Stimulated activated CD8-positive, alpha-beta memory T cell treated with anti-CD3 and anti-CD28 coated beads, Interleukin-4, amount 100 ng/mL, for 48 hours (primary cell): ENCODE data around the gene APBA3.
"Not testable (repeated sequence)": the region's sequence is repeated elsewhere in the genome, so short reads cannot be mapped to it uniquely, and the experiment has no call there.

Source experiments
- DNase-seq: peaks from one replicate; pipeline ENCODE4 v3.0.0-alpha.2; 2020

APBA3 gene

DNA sequence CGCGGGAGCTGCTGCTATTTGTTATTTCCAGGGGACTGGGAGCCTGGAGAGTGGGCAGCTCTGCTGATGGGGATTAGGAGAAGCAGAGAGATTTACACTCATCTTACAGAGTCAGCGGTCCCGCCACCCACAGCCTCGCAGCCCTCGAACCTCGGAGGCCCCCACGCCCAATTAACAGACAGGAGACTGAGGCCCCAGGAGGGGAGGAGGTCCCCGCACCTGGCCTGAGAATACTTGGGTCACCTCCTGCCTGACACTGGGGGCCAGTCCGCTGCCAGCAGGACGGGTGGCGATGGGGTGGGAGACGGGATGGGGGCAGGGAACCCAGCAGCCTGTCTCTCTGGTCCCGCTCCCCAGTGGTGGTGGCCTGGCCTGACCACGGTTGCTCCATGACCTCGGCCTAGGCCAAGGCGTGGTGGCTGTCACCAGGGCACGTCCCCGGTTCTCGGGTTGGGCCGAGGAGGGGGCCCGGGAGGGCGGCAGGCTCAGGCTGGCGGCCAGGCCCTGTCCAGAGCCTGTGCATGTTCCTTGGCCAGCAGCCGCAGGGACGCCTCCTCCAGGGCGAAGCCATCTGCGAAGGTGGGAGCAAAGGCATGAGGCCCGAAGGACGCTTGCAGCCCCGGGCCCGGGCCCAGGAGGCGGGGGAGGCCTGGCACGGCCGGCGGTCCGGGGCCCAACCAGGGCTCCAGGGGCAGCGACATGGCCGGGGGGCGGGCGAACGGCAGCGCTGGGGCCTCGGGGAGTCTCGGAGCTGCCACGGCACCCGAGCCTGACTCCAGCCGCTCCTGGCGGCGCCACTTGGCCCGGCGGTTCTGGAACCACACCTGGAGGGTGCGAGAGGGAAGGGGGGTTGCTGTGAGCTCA lies 8.9 kb upstream of the APBA3 start:
- DNase-seq = no peak

DNA sequence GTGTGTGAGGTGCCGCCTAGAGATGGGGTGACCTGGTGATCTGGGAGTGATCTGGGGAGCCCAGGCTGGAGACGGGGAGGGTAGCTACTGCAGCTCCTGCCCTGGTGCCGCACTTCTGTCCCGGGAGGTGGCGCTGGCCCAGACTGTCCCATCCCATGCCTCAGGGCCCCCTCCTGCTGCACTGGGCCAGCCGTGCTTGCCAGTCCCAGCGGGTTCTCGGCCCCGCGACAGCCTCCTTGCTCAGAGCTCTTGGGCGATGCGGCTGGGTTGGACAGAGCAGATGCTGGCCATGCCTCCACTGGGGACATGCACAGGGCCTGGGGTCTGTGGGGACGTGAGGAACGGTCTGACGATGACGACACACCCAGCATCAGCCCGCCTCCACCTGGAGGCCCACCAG lies 8.0 kb upstream of the APBA3 start:
- no peak for DNase-seq

DNA sequence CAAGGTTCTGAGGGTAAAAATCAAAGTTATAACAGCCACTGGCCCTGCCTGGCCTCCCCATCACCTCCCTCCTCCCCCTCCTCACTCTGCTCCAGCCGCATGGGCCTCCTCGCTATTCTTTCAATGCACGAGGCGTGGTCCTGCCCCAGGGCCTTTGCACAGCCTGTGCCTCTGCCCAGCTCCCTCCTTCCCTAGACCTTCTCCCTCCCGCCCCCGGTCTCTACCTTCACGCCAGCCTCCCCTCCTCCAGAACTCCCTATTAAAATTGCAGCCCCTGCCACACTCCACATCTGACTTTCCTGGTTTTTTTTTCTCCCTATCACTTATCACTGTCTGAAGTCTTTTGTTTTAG lies 7.2 kb upstream of the APBA3 start:
- DNase-seq = no peak

DNA sequence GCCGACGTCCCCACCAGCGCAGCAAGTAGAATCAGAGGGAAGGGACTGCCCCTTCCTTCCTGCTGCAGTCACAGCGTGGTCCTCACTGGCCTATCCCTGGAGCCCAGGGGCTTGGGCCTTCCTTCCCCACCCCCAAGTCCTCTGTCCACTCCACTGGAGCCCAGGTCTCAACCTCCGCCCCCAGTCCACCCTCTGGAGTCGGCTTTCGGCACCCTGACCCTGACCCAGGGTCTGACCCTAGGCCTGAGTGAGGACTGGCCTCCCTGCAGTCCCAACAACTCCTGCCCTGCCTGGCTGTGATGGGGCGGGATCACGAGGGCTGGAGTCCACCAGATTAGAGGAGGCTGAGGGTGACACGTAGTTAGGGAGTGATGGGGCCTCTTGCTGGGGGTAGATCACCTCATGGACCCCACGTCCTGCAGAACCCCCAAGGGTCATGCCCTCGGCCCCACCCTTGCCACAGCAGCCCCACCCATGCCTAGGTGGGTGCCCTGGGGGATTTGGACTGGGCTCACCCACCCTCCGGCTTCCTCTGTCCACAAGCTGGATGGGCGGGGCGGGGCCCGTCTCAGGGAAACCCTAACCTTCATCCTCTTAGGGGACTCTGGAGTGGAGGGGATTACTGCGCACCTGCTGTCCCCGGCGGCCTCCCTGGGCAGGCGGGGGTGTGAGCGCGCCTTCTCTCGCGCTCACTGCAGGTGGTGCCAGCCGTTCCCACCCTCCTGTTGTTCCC lies 6.7 kb upstream of the APBA3 start:
- DNase-seq = no peak

DNA sequence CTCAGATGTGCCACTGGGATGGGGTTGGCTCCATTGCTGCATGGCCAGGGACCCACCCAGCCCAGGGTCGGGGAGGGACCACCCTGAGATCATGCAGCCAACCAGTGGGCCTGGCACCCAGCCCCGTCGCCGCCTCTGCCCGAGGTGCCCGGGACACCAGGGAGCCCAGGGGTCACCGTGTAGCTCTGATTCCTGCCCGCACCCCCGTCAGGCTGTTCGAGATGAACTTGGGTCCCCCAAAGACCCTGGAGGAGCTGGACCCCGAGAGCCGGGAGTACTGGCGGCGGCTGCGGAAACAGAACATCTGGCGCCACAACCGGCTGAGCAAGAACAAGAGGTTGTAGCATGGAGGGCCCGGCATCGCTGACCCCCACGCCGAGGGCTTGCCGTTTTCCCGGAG lies 5.6 kb upstream of the APBA3 start:
- no peak for DNase-seq

DNA sequence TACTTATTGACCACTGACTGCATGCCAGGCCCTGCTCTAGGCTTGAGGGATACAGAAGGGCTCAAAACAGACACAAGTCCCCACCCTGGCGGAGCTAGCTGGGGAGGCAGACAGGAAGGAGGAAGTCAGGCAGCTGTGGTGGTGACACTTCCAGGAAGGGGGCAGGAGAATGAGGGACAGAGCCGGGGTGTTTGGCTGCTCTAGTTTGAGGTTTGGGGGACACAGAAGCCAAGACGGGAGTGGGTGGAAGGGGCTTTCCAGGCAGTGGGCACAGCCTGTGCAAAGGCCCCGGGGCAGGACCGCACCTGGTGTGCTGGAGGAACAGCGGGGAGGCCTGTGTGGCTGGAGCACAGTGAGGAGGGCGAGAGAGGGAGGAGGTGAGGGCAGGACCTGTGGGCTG lies 5.0 kb upstream of the APBA3 start:
- DNase-seq = peak; percentile 38

GRCh38 chr19:3765757-3766156 lies 4.3 kb upstream of the APBA3 start:
- not testable (repeated sequence) for DNase-seq

DNA sequence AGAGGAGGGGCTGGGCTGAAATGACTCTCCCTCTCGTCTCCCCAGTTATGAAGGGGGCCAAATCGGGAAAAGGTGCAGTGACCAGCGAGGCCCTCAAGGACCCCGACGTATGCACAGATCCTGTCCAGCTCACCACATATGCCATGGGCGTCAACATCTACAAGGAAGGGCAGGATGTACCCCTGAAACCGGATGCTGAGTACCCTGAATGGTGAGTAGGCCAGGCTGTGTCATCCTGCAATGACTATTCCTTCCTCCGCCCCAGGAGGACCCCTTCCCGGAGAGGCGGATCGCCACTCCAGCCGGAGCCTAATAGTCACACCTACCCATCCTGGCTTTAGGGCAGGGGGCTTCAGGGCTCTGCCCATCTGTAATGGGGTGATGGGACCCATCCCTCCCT lies 3.6 kb upstream of the APBA3 start:
- DNase-seq = no peak

DNA sequence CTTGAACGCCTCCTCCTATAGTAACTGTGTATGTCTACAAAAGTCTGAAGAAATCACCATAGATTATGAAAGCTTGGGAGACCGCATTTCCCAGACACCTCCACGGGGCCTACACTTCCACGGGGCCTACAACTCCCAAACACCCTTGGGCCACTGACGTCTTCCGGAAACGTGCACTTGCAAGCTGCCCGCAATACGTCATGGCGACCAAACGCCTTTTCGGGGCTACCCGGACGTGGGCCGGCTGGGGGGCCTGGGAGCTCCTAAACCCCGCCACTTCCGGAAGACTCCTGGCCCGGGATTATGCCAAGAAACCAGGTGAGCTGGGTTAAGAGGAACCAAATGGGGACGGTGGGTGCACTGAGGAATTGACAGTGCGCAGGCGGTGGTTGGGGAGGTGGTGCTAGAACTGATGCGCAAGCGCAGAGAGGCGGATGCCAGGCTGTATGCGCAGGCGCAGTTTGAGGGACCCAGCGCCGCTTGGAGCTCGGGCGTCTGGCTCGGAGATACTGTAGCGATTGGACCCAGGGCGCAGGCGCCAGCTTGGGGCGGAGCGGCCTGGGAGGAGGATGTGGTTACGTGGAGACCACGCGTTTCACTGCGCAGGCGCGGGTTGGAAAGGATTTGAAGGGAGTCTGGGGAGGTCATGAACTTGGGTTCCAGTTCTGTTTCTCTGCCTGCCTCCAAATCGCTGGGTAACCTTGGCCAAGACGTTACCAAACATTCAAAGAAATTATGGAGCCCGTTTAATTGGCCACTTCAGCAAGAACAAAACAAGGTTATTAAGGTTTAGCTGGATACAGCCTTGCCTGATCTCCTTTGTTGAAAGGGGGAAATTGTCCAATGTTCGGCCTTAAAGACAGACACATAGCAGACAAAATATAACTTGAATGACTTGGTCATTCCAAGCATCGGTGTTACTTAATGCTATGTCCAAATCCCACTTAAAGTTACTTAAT lies 1.3 kb upstream of the APBA3 start, which contains the start of gene MRPL54:
MRPL54 (plus strand) TSS at position 182 of the 959 bp plus-strand sequence; CDS start at position 201, 19 bp downstream.
- DNase-seq = peak; percentile 99

- no peak for DNase-seq
These were observed 610 bp upstream of the APBA3 start for GRCh38 chr19:3762130-3762473.

- DNase-seq = no peak
These were observed 576 bp downstream of the APBA3 start for GRCh38 chr19:3760871-3761361.

DNA sequence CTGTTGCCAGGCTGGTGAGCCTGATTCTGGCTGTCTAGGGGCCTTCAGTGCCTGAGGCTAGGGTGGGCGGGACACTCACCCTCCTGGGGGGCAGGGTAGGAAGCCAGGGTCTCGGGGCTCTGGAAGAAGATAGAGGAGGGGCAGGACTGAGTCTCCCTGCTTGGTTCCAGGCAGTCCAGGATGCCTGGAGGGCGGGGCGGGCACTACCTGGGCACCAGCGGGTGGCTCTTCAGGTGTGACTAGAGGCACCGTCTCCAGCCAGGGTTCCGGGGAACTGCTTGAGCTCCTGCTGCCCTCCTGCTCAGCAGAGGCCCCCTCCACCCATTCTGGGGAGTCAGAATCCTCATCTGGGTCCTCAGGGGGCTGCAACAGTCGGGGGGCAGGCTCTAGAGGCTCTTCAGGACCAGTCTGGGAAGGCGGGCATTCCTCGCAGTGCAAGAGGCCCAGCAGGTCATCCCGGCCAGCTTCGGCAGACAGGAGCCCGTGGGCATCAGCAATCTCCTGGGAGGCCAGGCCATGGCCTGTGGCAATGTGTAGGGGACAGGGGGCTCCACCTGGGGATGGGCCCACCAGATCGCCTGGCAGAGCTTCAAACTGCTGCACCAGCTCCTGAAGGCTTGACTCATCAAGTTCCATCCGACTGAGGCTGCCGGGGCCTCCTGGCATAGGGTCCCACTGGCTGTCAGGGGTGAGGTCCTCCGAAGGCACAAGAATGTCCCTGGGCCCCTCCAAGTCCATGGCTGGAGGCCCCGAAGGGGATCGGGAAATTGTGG lies 1.8 kb downstream of the APBA3 start:
- DNase-seq = no peak

DNA sequence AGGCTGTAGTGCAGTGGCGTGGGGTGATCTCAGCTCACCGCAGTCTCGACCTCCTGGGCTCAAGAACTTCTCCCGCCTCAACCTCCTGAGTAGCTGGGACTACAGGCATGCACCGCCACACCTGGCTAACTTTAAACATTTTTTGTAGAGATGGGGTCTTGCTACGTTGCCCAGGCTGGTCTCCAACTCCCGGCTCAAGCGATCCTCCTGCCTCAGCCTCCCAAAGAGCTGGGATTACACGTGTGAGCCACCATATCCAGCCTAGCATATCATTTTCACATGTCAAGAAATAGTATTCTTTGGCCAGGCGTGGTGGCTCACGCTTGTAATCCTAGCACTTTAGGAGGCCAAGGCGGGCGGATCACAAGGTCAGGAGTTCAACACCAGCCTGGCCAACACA lies 3.2 kb downstream of the APBA3 start:
- not testable (repeated sequence) for DNase-seq

DNA sequence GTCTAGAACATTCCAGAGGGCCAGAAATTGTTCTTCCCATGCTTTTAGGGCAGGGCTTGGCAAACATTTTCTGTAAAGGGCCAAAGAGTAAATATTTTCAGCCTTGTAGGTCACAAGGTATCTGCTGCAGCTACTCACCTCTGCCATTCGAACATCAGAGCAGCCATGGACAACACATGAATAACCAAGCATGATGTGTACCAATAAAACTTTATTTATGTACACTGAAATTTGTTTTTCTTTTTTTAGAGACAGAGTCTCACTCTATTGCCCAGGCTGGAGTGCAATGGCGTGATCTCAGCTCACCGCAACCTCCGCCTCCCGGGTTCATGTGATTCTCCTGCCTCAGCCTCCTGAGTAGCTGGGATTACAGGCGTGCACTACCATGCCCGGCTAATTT lies 3.8 kb downstream of the APBA3 start:
- not testable (repeated sequence) for DNase-seq

GRCh38 chr19:3753631-3754410 lies 7.7 kb downstream of the APBA3 start:
- no peak for DNase-seq

DNA sequence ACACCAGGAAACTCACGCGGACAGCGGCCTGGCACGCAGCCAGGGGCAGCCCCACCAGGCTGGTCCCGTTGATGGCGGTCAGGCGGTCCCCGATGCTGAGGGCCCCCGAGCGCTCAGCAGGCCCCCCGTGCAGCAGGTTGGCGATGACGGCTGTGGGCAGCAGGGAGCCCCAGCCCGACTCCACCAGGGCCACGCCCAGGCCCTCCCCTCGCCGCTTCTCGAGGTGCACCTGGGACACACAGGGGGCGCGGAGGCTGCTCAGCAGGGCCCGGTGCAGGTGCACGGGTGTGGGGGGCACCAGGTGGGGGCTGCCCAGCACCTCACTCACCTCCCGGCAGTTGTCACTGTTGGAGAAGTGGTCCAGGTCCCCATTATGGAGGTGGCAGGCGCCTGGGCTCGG lies 9.0 kb downstream of the APBA3 start:
- no peak for DNase-seq

GRCh38 chr19:3751236-3751635 lies 10.3 kb downstream of the APBA3 start:
- no peak for DNase-seq

DNA sequence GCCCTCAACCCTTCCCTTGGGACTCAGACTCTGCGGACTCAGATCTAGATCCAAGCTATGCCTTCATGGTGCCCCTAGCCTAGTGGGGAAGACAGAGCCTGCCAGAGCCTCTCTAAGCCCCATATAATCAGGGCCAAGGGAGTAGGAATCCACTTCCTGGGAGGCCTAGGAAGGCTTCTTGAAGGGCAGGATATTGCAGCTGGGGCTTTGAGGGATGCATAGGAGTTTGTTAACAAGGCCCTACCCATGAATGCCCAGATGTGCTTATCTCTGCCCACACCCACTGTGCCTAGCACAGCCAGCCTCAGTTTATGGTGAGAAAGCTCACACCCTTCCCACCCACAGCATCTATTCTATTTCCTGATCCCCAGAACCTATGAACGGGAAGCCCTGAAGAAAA lies 11.3 kb downstream of the APBA3 start:
- DNase-seq = no peak

DNA sequence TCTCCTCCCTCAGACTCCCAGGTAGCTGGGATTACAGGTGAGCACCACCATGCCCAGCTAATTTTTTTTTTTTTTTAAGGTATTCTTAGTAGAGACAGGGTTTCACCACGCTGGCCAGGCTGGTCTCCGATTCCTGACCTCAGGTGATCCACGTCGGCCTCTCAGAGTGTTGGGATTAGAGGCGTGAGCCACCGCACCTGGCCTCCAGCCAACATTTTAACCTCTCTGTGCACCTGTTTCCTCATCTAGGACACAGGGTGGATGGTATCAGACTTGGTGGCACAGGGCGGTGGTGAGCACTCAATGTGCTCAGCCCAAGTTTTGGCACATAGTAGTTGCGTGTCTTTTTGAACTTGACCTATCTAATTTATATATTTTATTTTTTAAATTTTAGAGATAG lies 12.5 kb downstream of the APBA3 start:
- DNase-seq = no peak

DNA sequence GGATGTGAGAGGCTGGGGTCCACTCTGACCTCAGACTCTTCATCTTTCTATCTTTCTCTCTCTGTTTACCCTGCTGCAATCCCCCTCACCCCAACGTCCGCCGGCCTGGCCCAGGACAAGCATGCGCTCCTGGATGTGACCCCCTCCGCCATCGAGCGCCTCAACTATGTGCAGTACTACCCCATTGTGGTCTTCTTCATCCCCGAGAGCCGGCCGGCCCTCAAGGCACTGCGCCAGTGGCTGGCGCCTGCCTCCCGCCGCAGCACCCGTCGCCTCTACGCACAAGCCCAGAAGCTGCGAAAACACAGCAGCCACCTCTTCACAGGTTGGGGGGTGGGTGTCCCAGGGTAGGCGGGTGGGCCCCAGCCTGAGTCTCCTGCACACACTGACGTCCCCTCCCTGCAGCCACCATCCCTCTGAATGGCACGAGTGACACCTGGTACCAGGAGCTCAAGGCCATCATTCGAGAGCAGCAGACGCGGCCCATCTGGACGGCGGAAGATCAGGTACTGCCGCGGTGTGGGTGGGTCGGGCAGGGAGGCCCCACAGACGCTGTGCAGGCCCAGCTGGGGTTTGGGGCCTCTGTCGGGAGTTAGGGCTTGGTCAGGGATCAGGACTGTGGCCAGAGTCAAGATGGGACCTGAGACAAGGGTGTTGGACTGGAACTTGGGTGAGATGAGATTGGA lies 15.0 kb downstream of the APBA3 start:
- DNase-seq = no peak
